ENCODE measurements around the gene MIEF2. TPM values are rescaled to one million over a fixed set of nuclear protein-coding genes. Genes with fewer than 3 reads are reported as not detected.
A peak's percentile ranks its signal among the peaks of the same experiment; 100 is the strongest.

MIEF2 gene
- total and polyA plus RNA-seq, 10 of the 15 experiments (the other 5 are each of a cell fraction or from before 2014, with no cell fraction given) = 0.16 to 9.2 (median 4.1) TPM

- TF ChIP-seq ZBTB40 (IDR thresholded peaks at IDR 0.05; ENCODE audit: borderline replicate concordance) (no peak; the same call in 1 of the 2 replicates), SIX5 (IDR thresholded peaks at IDR 0.05; ENCODE audit: low read depth, low read length, severe bottlenecking) (no peak), FOS (IDR thresholded peaks at IDR 0.05; ENCODE audit: borderline replicate concordance, extremely low read depth, insufficient read length) (peak; percentile 46), SRF (IDR thresholded peaks at IDR 0.05; ENCODE audit: low read depth in 2 of 2, low read length in 2 of 2) (no peak), EZH2 (IDR thresholded peaks at IDR 0.05; ENCODE audit: borderline replicate concordance, control insufficient read depth, low read depth, low read length) (no peak), KLF5 (IDR thresholded peaks at IDR 0.05; ENCODE audit: partially characterized antibody) (peak; percentile 54), ZNF622 (IDR thresholded peaks at IDR 0.05) (no peak)
Observed at GRCh38 chr17:18260332-18261145, at the start of gene MIEF2 (continued).

All from GM12878 (cell line).